Astrocyte of the spinal cord (primary cell): ENCODE results near the gene UVRAG.

ENCODE experiments used
- DNase-seq: peaks from one replicate; pipeline ENCODE4 v3.0.0; 2011; ENCODE audit warnings: low read depth, low spot score
- H3K4me3 ChIP-seq: 2 replicates; pipeline ENCODE4 v1.5.1; 2011; ENCODE audit warnings: low read depth, mild to moderate bottlenecking, low read length, moderate library complexity
- CTCF ChIP-seq: IDR thresholded peaks from 2 replicates; pipeline ENCODE4 v1.5.1; 2012; ENCODE audit warnings: low read depth, mild to moderate bottlenecking, low read length, inconsistent platforms
- in situ Hi-C: cut with HindIII; loops from 2 replicates; pipeline ENCODE4 v1.10.0; 2017; ENCODE audit warnings: low sequenced_read_pairs

The UVRAG gene

GRCh38 chr11:75896843-75897419 is 81.9 kb downstream of the UVRAG start:
- in situ Hi-C loops: no loop called here
- peak; percentile 49 for TF ChIP-seq CTCF
- H3K4me3 ChIP-seq: no peak overlapping the region
- DNase-seq: peak; percentile 62

DNA sequence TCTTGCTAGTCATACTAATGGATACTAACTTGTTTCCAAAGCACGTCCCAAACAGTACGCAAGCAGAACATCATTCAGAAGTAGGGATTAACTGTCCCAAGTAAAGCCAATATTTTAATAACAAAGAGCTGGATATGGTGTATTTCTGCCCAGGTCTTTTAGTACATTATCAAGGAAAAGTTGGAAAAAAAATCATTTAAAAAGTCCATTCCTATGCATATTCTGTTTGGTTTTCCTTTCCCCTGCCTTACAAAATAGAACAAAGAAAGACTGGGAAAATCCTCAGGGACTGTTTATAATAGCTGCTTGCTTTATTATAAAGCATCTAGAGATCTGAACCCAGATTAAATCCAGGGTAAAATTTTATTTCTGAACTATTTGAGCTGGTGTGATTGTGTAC is 83.9 kb downstream of the UVRAG start:
- TF ChIP-seq CTCF: no peak
- in situ Hi-C loops: no loop called here
- no peak overlapping the region for H3K4me3 ChIP-seq
- no peak for DNase-seq

- no peak for DNase-seq
- no peak overlapping the region for H3K4me3 ChIP-seq
- in situ Hi-C loops: no loop called here
- no peak for TF ChIP-seq CTCF
Observed at GRCh38 chr11:75899806-75900205, 84.8 kb downstream of the UVRAG start.

- no peak overlapping the region for H3K4me3 ChIP-seq
- TF ChIP-seq CTCF: no peak
- in situ Hi-C loops: no loop called here
Observed at GRCh38 chr11:75900848-75901247, 85.8 kb downstream of the UVRAG start.

GRCh38 chr11:75902631-75903030 is 87.6 kb downstream of the UVRAG start:
- no peak for TF ChIP-seq CTCF
- DNase-seq: no peak
- no peak overlapping the region for H3K4me3 ChIP-seq
- in situ Hi-C loops: no loop called here

More at GRCh38 chr11:75900848-75901247, 85.8 kb downstream of the UVRAG start:
- no peak for DNase-seq

GRCh38 chr11:75903276-75903675 is 88.3 kb downstream of the UVRAG start:
- no peak for DNase-seq
- in situ Hi-C loops: no loop called here
- H3K4me3 ChIP-seq: no peak overlapping the region
- no peak for TF ChIP-seq CTCF

DNA sequence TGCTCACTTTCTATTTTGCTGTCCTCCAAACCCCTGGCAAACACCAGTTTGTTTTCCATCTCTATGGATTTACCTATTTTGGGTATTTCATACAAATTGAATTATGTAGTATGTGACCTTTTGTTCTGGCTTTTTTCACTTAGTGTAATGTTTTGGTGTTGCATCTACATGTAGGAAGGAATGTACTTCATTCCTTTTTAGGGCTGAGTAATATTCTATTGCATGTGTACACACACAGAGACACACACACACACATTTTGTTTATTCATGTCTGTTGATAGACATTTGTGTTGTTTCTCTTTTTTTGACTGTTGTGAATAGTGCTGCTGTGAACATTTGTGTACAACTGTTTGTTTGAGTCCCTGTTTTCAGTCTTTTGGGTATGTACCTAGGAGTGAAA is 90.4 kb downstream of the UVRAG start:
- DNase-seq: no peak
- H3K4me3 ChIP-seq: no peak overlapping the region
- no peak for TF ChIP-seq CTCF
- in situ Hi-C loops: no loop called here
